ENCODE measurements around the gene CSK. TPM values are rescaled to one million over a fixed set of nuclear protein-coding genes. Genes with fewer than 3 reads are reported as not detected.

Gene CSK
- total and polyA plus RNA-seq, 2 of the 8 experiments (the other 6 are each of a cell fraction or from before 2014, with no cell fraction given) = 13.7 to 50.2 TPM

- DNase-seq (ENCODE audit: low read depth in 1 of 2, low spot score in 2 of 2) (no peak), FAIRE-seq (no peak)
- H3K4ac ChIP-seq (replicated peaks; ENCODE audit: insufficient read length, low read depth, low read length) = peak overlapping the region; percentile 71
- no peak overlapping the region for H2BK120ac ChIP-seq (replicated peaks; ENCODE audit: low read depth, low read length)
- H3K56ac ChIP-seq (replicated peaks; ENCODE audit: insufficient read length, low read depth, low read length) = peak overlapping the region; percentile 8
- H4K5ac ChIP-seq (ENCODE audit: insufficient read length, low read depth, low read length) = peak overlapping the region; percentile 55
- no peaks in the 10 kb centered on the region for H3K27me3 ChIP-seq (replicated peaks in 1 of 4; ENCODE audit: control insufficient read depth in 3 of 4, extremely low read depth in 1 of 4, insufficient read depth in 3 of 4, low read length in 3 of 4)
- TF ChIP-seq ASH2L (IDR thresholded peaks at IDR 0.05; ENCODE audit: low read length) (peak; percentile 22), EGR1 (IDR thresholded peaks at IDR 0.05; ENCODE audit: borderline replicate concordance, low read depth, low read length) (no peak)
- ChIA-PET CTCF (ENCODE audit: partially characterized antibody) (interaction anchor here (0.7 to 2.5 kb wide), 11 partner anchors 10 to 107 kb away, joined by 3 to 24 read pairs (median 5); no protein-coding TSS in a partner anchor), POLR2A (ENCODE audit: partially characterized antibody) (interaction anchor here (0.8 to 4.1 kb wide), 13 partner anchors 11 to 113 kb away, joined by 3 to 23 read pairs (median 4); partner anchors contain the start of genes COX5A, CPLX3, CSK and FAM219B)
- peaks cover 7% of the 10 kb centered on the region; the same call in 1 of the 2 replicates for H3K23me2 ChIP-seq (ENCODE audit: low read depth, low read length)
- 32% methylated on average over 14 of the region's 18 CpGs; no CpG with 5 or more reads in 1 of the 2 experiments for WGBS, 2 experiments (ENCODE audit: extremely low coverage in 1 of 2, insufficient coverage in 1 of 2, insufficient read length in 1 of 2, insufficient replicate concordance in 2 of 2, low coverage in 1 of 2, low lambda C conversion rate in 2 of 2, missing lambda C conversion rate in 1 of 2)
- H2BK12ac ChIP-seq (ENCODE audit: low read depth, low read length) = no peak overlapping the region
- peak overlapping the region; percentile 97 for H4K8ac ChIP-seq (ENCODE audit: extremely low read depth, insufficient read depth, low read length)
- peak overlapping the region; percentile 44 for H4K91ac ChIP-seq (replicated peaks; ENCODE audit: insufficient read length, low read length)
- H3K27ac ChIP-seq (ENCODE audit: low read depth, low read length) = peak overlapping the region; percentile 88
- H2BK15ac ChIP-seq (ENCODE audit: low read length) = no peak overlapping the region
- H3K9me3 ChIP-seq (ENCODE audit: insufficient read depth in 2 of 2, low read depth in 1 of 2, low read length in 1 of 2) = no peaks in the 10 kb centered on the region
- H4K20me1 ChIP-seq (replicated peaks in 1 of 2; ENCODE audit: control insufficient read depth in 1 of 2, insufficient read depth in 2 of 2, low read length in 2 of 2) = peaks cover 2 to 4% of the 10 kb centered on the region in 2 experiments
- peaks cover 0 to 13% (median 8%) of the 10 kb centered on the region in 4 experiments; a peak in 6 of 7 replicates for H3K4me1 ChIP-seq (replicated peaks in 1 of 4; ENCODE audit: control insufficient read depth in 3 of 4, insufficient read depth in 4 of 4, low read length in 3 of 4)
- H3K79me2 ChIP-seq (ENCODE audit: control insufficient read depth in 1 of 2, insufficient read depth in 2 of 2, low read length in 2 of 2) = no peaks in the 10 kb centered on the region
- H3K4me3 ChIP-seq (ENCODE audit: extremely low read depth in 1 of 4, insufficient read depth in 2 of 4, low read depth in 3 of 4, low read length in 4 of 4) = peak overlapping the region; percentile 60 to 92 (median 90)
- H3K23ac ChIP-seq (ENCODE audit: insufficient read length) = no peak overlapping the region
- H3K4me2 ChIP-seq (ENCODE audit: insufficient read depth in 1 of 2, low read depth in 2 of 2, low read length in 2 of 2) = peak overlapping the region; percentile 75 to 82
- H2BK20ac ChIP-seq (ENCODE audit: low read length) = no peak overlapping the region
- H3K79me1 ChIP-seq (ENCODE audit: low read depth, low read length) = 0 out of 2 replicates have a peak, but pooled peaks cover 2% of the 10 kb centered on the region
- H2AK5ac ChIP-seq (ENCODE audit: low read depth, low read length) = no peak overlapping the region
- H2AFZ ChIP-seq (ENCODE audit: low read length) = no peak overlapping the region; the same call in 1 of the 2 replicates
- peak overlapping the region; percentile 78 to 89 (median 82) for H3K9ac ChIP-seq (replicated peaks in 1 of 4; ENCODE audit: extremely low read depth in 1 of 4, low read depth in 3 of 4, low read length in 3 of 4)
- no peak overlapping the region for H3K14ac ChIP-seq (ENCODE audit: insufficient read length)
- H2BK5ac ChIP-seq (ENCODE audit: low read depth, low read length) = peak overlapping the region; percentile 83; the same call in 1 of the 2 replicates
- H3K36me3 ChIP-seq (ENCODE audit: control insufficient read depth in 2 of 4, insufficient read depth in 4 of 4, low read length in 3 of 4) = peaks cover 3 to 15% (median 7%) of the 10 kb centered on the region in 4 experiments; a peak in 6 of 8 replicates
- H3K18ac ChIP-seq (ENCODE audit: extremely low read depth, low read length) = peak overlapping the region; percentile 71
Observed at GRCh38 chr15:74843445-74843828, 61.6 kb downstream of the CSK start.
